GM12892 (cell line): ENCODE measurements around the gene NAV1.

ENCODE experiments used
- POLR2AphosphoS5 ChIP-seq: IDR thresholded peaks from 2 replicates; pipeline ENCODE4 v1.6.1; 2011; ENCODE audit warnings: low read depth, low read length, control low read depth
- TAF1 ChIP-seq: IDR thresholded peaks from 2 replicates; pipeline ENCODE4 v1.6.1; 2011; ENCODE audit warnings: low read depth, mild to moderate bottlenecking, control low read depth, low read length, borderline replicate concordance

- TF ChIP-seq TAF1 (no peak), POLR2AphosphoS5 (no peak)
These were observed 34.7 kb upstream of the NAV1 start for GRCh38 chr1:201504179-201504631.
